ENCODE data around the gene SLX4. TPM values are rescaled to one million over a fixed set of nuclear protein-coding genes. Genes with fewer than 3 reads are reported as not detected.

SLX4 gene
- polyA plus RNA-seq, 1 donor = 6.6 TPM

GRCh38 chr16:3581392-3581791, 30.0 kb downstream of the SLX4 start:
- no peaks in the 10 kb centered on the region for H3K9me3 ChIP-seq (ENCODE audit: control insufficient read depth, low read depth, low read length)
- H3K27me3 ChIP-seq (ENCODE audit: control insufficient read depth, insufficient read depth, low read length) = no peaks in the 10 kb centered on the region
- no peak overlapping the region for H3K27ac ChIP-seq (ENCODE audit: low read length)
- no peak overlapping the region for H3K4me3 ChIP-seq (ENCODE audit: low read length)
- DNase-seq = no peak
- H3K36me3 ChIP-seq (ENCODE audit: control insufficient read depth, insufficient read depth, low read length) = peaks cover 16% of the 10 kb centered on the region
- no CpG with 5 or more reads among the region's 10 CpGs for WGBS (ENCODE audit: insufficient coverage, low lambda C conversion rate)
- H3K4me1 ChIP-seq (ENCODE audit: control insufficient read depth, insufficient read depth, low read length) = peaks cover 5% of the 10 kb centered on the region

GRCh38 chr16:3580686-3581085, 30.7 kb downstream of the SLX4 start:
- no peak for DNase-seq
- Histone ChIP-seq H3K4me3 (ENCODE audit: low read length) (no peak overlapping the region), H3K27me3 (ENCODE audit: control insufficient read depth, insufficient read depth, low read length) (no peaks in the 10 kb centered on the region), H3K27ac (ENCODE audit: low read length) (no peak overlapping the region), H3K9me3 (ENCODE audit: control insufficient read depth, low read depth, low read length) (no peaks in the 10 kb centered on the region), H3K4me1 (ENCODE audit: control insufficient read depth, insufficient read depth, low read length) (peaks cover 5% of the 10 kb centered on the region), H3K36me3 (ENCODE audit: control insufficient read depth, insufficient read depth, low read length) (peaks cover 16% of the 10 kb centered on the region)
- WGBS (ENCODE audit: insufficient coverage, low lambda C conversion rate) = no CpG with 5 or more reads among the region's 8 CpGs

- peaks cover 16% of the 10 kb centered on the region for H3K36me3 ChIP-seq (ENCODE audit: control insufficient read depth, insufficient read depth, low read length)
- no CpG with 5 or more reads among the region's 11 CpGs for WGBS (ENCODE audit: insufficient coverage, low lambda C conversion rate)
- no peaks in the 10 kb centered on the region for H3K9me3 ChIP-seq (ENCODE audit: control insufficient read depth, low read depth, low read length)
- DNase-seq = no peak
- peaks cover 5% of the 10 kb centered on the region for H3K4me1 ChIP-seq (ENCODE audit: control insufficient read depth, insufficient read depth, low read length)
- H3K4me3 ChIP-seq (ENCODE audit: low read length) = no peak overlapping the region
- no peak overlapping the region for H3K27ac ChIP-seq (ENCODE audit: low read length)
- no peaks in the 10 kb centered on the region for H3K27me3 ChIP-seq (ENCODE audit: control insufficient read depth, insufficient read depth, low read length)
These were observed 31.2 kb downstream of the SLX4 start for GRCh38 chr16:3580251-3580651.

GRCh38 chr16:3579776-3580175, 31.6 kb downstream of the SLX4 start:
- Histone ChIP-seq H3K27ac (ENCODE audit: low read length) (no peak overlapping the region), H3K27me3 (ENCODE audit: control insufficient read depth, insufficient read depth, low read length) (no peaks in the 10 kb centered on the region), H3K4me3 (ENCODE audit: low read length) (no peak overlapping the region), H3K9me3 (ENCODE audit: control insufficient read depth, low read depth, low read length) (no peaks in the 10 kb centered on the region), H3K4me1 (ENCODE audit: control insufficient read depth, insufficient read depth, low read length) (peaks cover 5% of the 10 kb centered on the region), H3K36me3 (ENCODE audit: control insufficient read depth, insufficient read depth, low read length) (peaks cover 16% of the 10 kb centered on the region)
- no CpG with 5 or more reads among the region's 7 CpGs for WGBS (ENCODE audit: insufficient coverage, low lambda C conversion rate)
- no peak for DNase-seq

- no CpG with 5 or more reads among the region's 20 CpGs for WGBS (ENCODE audit: insufficient coverage, low lambda C conversion rate)
- Histone ChIP-seq H3K9me3 (ENCODE audit: control insufficient read depth, low read depth, low read length) (no peaks in the 10 kb centered on the region), H3K36me3 (ENCODE audit: control insufficient read depth, insufficient read depth, low read length) (peaks cover 13% of the 10 kb centered on the region), H3K4me1 (ENCODE audit: control insufficient read depth, insufficient read depth, low read length) (peaks cover 5% of the 10 kb centered on the region), H3K4me3 (ENCODE audit: low read length) (no peak overlapping the region), H3K27ac (ENCODE audit: low read length) (no peak overlapping the region), H3K27me3 (ENCODE audit: control insufficient read depth, insufficient read depth, low read length) (no peaks in the 10 kb centered on the region)
- no peak for DNase-seq
These were observed 32.5 kb downstream of the SLX4 start for GRCh38 chr16:3578610-3579551.

- H3K36me3 ChIP-seq (ENCODE audit: control insufficient read depth, insufficient read depth, low read length) = peaks cover 9% of the 10 kb centered on the region
- 80% methylated on average over 1 of the region's 8 CpGs for WGBS (ENCODE audit: insufficient coverage, low lambda C conversion rate)
- H3K4me1 ChIP-seq (ENCODE audit: control insufficient read depth, insufficient read depth, low read length) = peaks cover 5% of the 10 kb centered on the region
- H3K27me3 ChIP-seq (ENCODE audit: control insufficient read depth, insufficient read depth, low read length) = no peaks in the 10 kb centered on the region
- H3K4me3 ChIP-seq (ENCODE audit: low read length) = no peak overlapping the region
- H3K9me3 ChIP-seq (ENCODE audit: control insufficient read depth, low read depth, low read length) = no peaks in the 10 kb centered on the region
- DNase-seq = no peak
- no peak overlapping the region for H3K27ac ChIP-seq (ENCODE audit: low read length)
These were observed 33.3 kb downstream of the SLX4 start for GRCh38 chr16:3578121-3578520.

GRCh38 chr16:3577302-3577752, 34.1 kb downstream of the SLX4 start, which contains the start of gene NLRC3:
TSS of gene NLRC3 (minus strand) at chr16:3577403. CDS start at chr16:3565036, 12,367 bp downstream.
- peaks cover 2% of the 10 kb centered on the region for H3K36me3 ChIP-seq (ENCODE audit: control insufficient read depth, insufficient read depth, low read length)
- H3K9me3 ChIP-seq (ENCODE audit: control insufficient read depth, low read depth, low read length) = no peaks in the 10 kb centered on the region
- H3K4me1 ChIP-seq (ENCODE audit: control insufficient read depth, insufficient read depth, low read length) = peaks cover 5% of the 10 kb centered on the region
- no peak within 1 kb of the TSS for H3K4me3 ChIP-seq (ENCODE audit: low read length)
- WGBS (ENCODE audit: insufficient coverage, low lambda C conversion rate) = no CpG with 5 or more reads among the region's 18 CpGs
- H3K27ac ChIP-seq (ENCODE audit: low read length) = no peak within 1 kb of the TSS
- no peak for DNase-seq
- H3K27me3 ChIP-seq (ENCODE audit: control insufficient read depth, insufficient read depth, low read length) = no peaks in the 10 kb centered on the region

GRCh38 chr16:3576211-3576610, 35.2 kb downstream of the SLX4 start:
- Histone ChIP-seq H3K4me1 (ENCODE audit: control insufficient read depth, insufficient read depth, low read length) (peaks cover 5% of the 10 kb centered on the region), H3K27ac (ENCODE audit: low read length) (no peak overlapping the region), H3K4me3 (ENCODE audit: low read length) (no peak overlapping the region), H3K36me3 (ENCODE audit: control insufficient read depth, insufficient read depth, low read length) (no peaks in the 10 kb centered on the region), H3K9me3 (ENCODE audit: control insufficient read depth, low read depth, low read length) (no peaks in the 10 kb centered on the region), H3K27me3 (ENCODE audit: control insufficient read depth, insufficient read depth, low read length) (no peaks in the 10 kb centered on the region)
- WGBS (ENCODE audit: insufficient coverage, low lambda C conversion rate) = no CpG with 5 or more reads among the region's 11 CpGs
- no peak for DNase-seq

- Histone ChIP-seq H3K27ac (ENCODE audit: low read length) (no peak overlapping the region), H3K4me3 (ENCODE audit: low read length) (no peak overlapping the region), H3K4me1 (ENCODE audit: control insufficient read depth, insufficient read depth, low read length) (peaks cover 5% of the 10 kb centered on the region), H3K36me3 (ENCODE audit: control insufficient read depth, insufficient read depth, low read length) (no peaks in the 10 kb centered on the region), H3K27me3 (ENCODE audit: control insufficient read depth, insufficient read depth, low read length) (no peaks in the 10 kb centered on the region), H3K9me3 (ENCODE audit: control insufficient read depth, low read depth, low read length) (peaks cover 1% of the 10 kb centered on the region)
- WGBS (ENCODE audit: insufficient coverage, low lambda C conversion rate) = no CpG with 5 or more reads among the region's 13 CpGs
- no peak for DNase-seq
These were observed 35.9 kb downstream of the SLX4 start for GRCh38 chr16:3575491-3575890.

GRCh38 chr16:3574195-3574594, 37.2 kb downstream of the SLX4 start:
- DNase-seq = no peak
- no CpG with 5 or more reads among the region's 14 CpGs for WGBS (ENCODE audit: insufficient coverage, low lambda C conversion rate)

More at GRCh38 chr16:3574195-3574594, 37.2 kb downstream of the SLX4 start:
- H3K4me1 ChIP-seq (ENCODE audit: control insufficient read depth, insufficient read depth, low read length) = peaks cover 5% of the 10 kb centered on the region
- no peaks in the 10 kb centered on the region for H3K27me3 ChIP-seq (ENCODE audit: control insufficient read depth, insufficient read depth, low read length)
- peaks cover 4% of the 10 kb centered on the region for H3K9me3 ChIP-seq (ENCODE audit: control insufficient read depth, low read depth, low read length)
- no peak overlapping the region for H3K27ac ChIP-seq (ENCODE audit: low read length)
- H3K36me3 ChIP-seq (ENCODE audit: control insufficient read depth, insufficient read depth, low read length) = no peaks in the 10 kb centered on the region
- no peak overlapping the region for H3K4me3 ChIP-seq (ENCODE audit: low read length)

Measured in large intestine (tissue), 3 donors.